ENCODE measurements around the gene LRG1. TPM values are rescaled to one million over a fixed set of nuclear protein-coding genes. Genes with fewer than 3 reads are reported as not detected.

The LRG1 gene
- total and polyA plus RNA-seq, 9 of the 15 experiments (the other 6 are each of a cell fraction or from before 2014, with no cell fraction given) = 1.5 to 11.9 (median 8.7) TPM

- WGBS (ENCODE audit: insufficient coverage, low coverage, missing lambda C conversion rate) = 28% methylated on average over 9 of the region's 9 CpGs
- no peaks in the 10 kb centered on the region for H3K9me3 ChIP-seq (replicated peaks; ENCODE audit: control insufficient read depth, insufficient read depth, low read depth, low read length)
Observed at GRCh38 chr19:4588291-4588761, 48.5 kb upstream of the LRG1 start.

More at GRCh38 chr19:4588291-4588761, 48.5 kb upstream of the LRG1 start:
- H3K4me3 ChIP-seq = no peak overlapping the region
- no TSS peak for BruUV-seq (replicated peaks)
- H3K27ac ChIP-seq (ENCODE audit: extremely low read depth, low read depth, low read length) = no peak overlapping the region
- no peak overlapping the region for H2AFZ ChIP-seq (ENCODE audit: low read depth, low read length)
- H3K27me3 ChIP-seq (ENCODE audit: control insufficient read depth in 2 of 2, insufficient read depth in 2 of 2, low read length in 2 of 2) = no peaks in the 10 kb centered on the region
- POLR2A ChIA-PET = interaction anchor here (1.0 kb wide), 1 partner anchor 49 kb away, joined by 3 read pairs; no protein-coding TSS in a partner anchor
- H3K36me3 ChIP-seq (ENCODE audit: control insufficient read depth, insufficient read depth, low read length) = no peaks in the 10 kb centered on the region
- in situ Hi-C loops (cut with MboI) (no loop called here), intact Hi-C loops (cut with micrococcal nuclease) (no loop called here)
- no peaks in the 10 kb centered on the region for H3K79me2 ChIP-seq (ENCODE audit: control insufficient read depth, insufficient read depth, low read length)
- no peaks in the 10 kb centered on the region for H4K20me1 ChIP-seq (replicated peaks; ENCODE audit: control insufficient read depth, insufficient read depth, low read length)
- no peaks in the 10 kb centered on the region for H3K9me1 ChIP-seq (ENCODE audit: control insufficient read depth, insufficient read depth, low read length)
- H3K9ac ChIP-seq (ENCODE audit: insufficient read depth in 1 of 2, low read depth in 2 of 2, low read length in 2 of 2) = no peak overlapping the region
- H3K4me1 ChIP-seq (replicated peaks in 1 of 2; ENCODE audit: control insufficient read depth in 2 of 2, insufficient read depth in 2 of 2, low read length in 2 of 2) = peaks cover 4 to 20% of the 10 kb centered on the region in 2 experiments; a peak in 3 of 5 replicates
- ATAC-seq (no peak), DNase-seq (ENCODE audit: extremely low read depth in 1 of 4, low spot score in 3 of 4) (no peak), FAIRE-seq (no peak)
- CTCF ChIA-PET (ENCODE audit: low intra/inter-chr PET ratio) = no interaction called here
- no peak overlapping the region for H3K4me2 ChIP-seq (ENCODE audit: insufficient read depth, low read length)
- no peak for TF ChIP-seq PATZ1 (CRISPR knock-in tag; IDR thresholded peaks at IDR 0.05; ENCODE audit: borderline replicate concordance)
- no peak for TF ChIP-seq ZNF431 (CRISPR knock-in tag; IDR thresholded peaks at IDR 0.05)
- no peak for TF ChIP-seq ZNF778 (CRISPR knock-in tag; IDR thresholded peaks at IDR 0.05)
- no peak for TF ChIP-seq ZMIZ1 (IDR thresholded peaks at IDR 0.05; ENCODE audit: low read depth in 2 of 2, low read length in 2 of 2)
- no peak for TF ChIP-seq PTTG1 (tag; IDR thresholded peaks at IDR 0.05; ENCODE audit: low read depth)
- TF ChIP-seq RNF2 (IDR thresholded peaks at IDR 0.05) = no peak
- TF ChIP-seq PHTF2 (CRISPR knock-in tag; IDR thresholded peaks at IDR 0.05) = no peak
- TF ChIP-seq GABPA (tag; conservative IDR thresholded peaks at IDR 0.05; ENCODE audit: low read depth) = no peak
- TF ChIP-seq GTF2B (IDR thresholded peaks at IDR 0.05; ENCODE audit: extremely low read depth, insufficient read length) = no peak
- TF ChIP-seq AFF4 (CRISPR knock-in tag; IDR thresholded peaks at IDR 0.05) = no peak
